Activated CD4-positive, alpha-beta memory T cell treated with anti-CD3 and anti-CD28 coated beads, Interleukin-2, amount 10 ng/mL, durations not matched to agents 7 days and 5 days (primary cell): ENCODE data around the gene MYBPC1. TPM values are rescaled to one million over a fixed set of nuclear protein-coding genes. Genes with fewer than 3 reads are reported as not detected.
"Not testable (repeated sequence)": the region's sequence is repeated elsewhere in the genome, so short reads cannot be mapped to it uniquely, and the experiment has no call there.

ENCODE experiments used
- CTCF ChIA-PET: fragments of 350-600 bp; sonication (Branson Sonifier 250); formaldehyde crosslinking; loops from one replicate; lab custom pipeline; 2021; ENCODE audit warnings: antibody characterized with exemption, inconsistent platforms; lab: Charles Lee
- POLR2A ChIA-PET: fragments of 350-600 bp; sonication (Branson Sonifier 250); formaldehyde crosslinking; loops from one replicate; lab custom pipeline; 2021; ENCODE audit warnings: antibody characterized with exemption; lab: Charles Lee
- DNase-seq: peaks from one replicate; pipeline ENCODE4 v3.0.0-alpha.2; 2020
- H3K27ac Mint-ChIP-seq: one replicate; pipeline ENCODE4 v1.8.0; 2021; ENCODE audit warnings: mild to moderate bottlenecking, mixed read lengths
- H3K27me3 Mint-ChIP-seq: one replicate; pipeline ENCODE4 v1.8.0; 2021; ENCODE audit warnings: mixed read lengths
- H3K36me3 Mint-ChIP-seq: one replicate; pipeline ENCODE4 v1.8.0; 2021; ENCODE audit warnings: low read depth, mixed read lengths
- H3K4me1 Mint-ChIP-seq: one replicate; pipeline ENCODE4 v1.8.0; 2021; ENCODE audit warnings: mixed read lengths
- H3K4me3 Mint-ChIP-seq: one replicate; pipeline ENCODE4 v1.8.0; 2021; ENCODE audit warnings: mild to moderate bottlenecking, mixed read lengths
- H3K9me3 Mint-ChIP-seq: one replicate; pipeline ENCODE4 v1.8.0; 2021; ENCODE audit warnings: mixed read lengths
- total RNA-seq, 2 experiments: library from RNA; stranded (reverse); gene quantifications; one replicate each; pipeline ENCODE4 v1.2.3, GENCODE V29; 2021

Gene MYBPC1, protein sequence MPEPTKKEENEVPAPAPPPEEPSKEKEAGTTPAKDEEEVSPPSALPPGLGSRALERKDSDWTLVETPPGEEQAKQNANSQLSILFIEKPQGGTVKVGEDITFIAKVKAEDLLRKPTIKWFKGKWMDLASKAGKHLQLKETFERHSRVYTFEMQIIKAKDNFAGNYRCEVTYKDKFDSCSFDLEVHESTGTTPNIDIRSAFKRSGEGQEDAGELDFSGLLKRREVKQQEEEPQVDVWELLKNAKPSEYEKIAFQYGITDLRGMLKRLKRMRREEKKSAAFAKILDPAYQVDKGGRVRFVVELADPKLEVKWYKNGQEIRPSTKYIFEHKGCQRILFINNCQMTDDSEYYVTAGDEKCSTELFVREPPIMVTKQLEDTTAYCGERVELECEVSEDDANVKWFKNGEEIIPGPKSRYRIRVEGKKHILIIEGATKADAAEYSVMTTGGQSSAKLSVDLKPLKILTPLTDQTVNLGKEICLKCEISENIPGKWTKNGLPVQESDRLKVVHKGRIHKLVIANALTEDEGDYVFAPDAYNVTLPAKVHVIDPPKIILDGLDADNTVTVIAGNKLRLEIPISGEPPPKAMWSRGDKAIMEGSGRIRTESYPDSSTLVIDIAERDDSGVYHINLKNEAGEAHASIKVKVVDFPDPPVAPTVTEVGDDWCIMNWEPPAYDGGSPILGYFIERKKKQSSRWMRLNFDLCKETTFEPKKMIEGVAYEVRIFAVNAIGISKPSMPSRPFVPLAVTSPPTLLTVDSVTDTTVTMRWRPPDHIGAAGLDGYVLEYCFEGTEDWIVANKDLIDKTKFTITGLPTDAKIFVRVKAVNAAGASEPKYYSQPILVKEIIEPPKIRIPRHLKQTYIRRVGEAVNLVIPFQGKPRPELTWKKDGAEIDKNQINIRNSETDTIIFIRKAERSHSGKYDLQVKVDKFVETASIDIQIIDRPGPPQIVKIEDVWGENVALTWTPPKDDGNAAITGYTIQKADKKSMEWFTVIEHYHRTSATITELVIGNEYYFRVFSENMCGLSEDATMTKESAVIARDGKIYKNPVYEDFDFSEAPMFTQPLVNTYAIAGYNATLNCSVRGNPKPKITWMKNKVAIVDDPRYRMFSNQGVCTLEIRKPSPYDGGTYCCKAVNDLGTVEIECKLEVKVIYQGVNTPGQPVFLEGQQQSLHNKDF
- not detected for total RNA-seq

DNA sequence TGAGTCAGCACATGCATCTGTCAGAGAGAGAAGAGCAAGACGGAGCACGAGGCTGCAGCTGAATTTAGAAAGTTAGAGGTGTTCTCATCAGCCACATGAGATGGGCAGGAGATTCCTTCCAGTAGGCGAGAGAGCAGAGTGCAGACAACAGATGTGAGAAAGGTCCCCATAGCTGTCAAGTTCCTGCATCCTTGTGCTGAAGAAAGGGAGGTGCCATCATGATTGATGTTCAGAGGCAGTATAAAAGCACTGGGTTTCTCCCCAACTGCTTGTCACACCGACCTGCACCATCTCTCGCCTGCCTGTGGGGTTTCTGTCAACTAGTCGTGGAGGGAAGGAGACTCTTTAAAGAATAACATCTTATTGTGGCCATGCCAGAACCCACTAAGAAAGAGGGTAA is at the start of gene MYBPC1:
Gene MYBPC1, plus strand, starts transcription at position 272 of the 400 bp plus-strand sequence. Its CDS starts 100 bp downstream, at position 372.
- Mint-ChIP-seq H3K4me3 (no peak within 1 kb of the TSS), H3K9me3 (no peaks in the 10 kb centered on the region), H3K27me3 (peaks cover 5% of the 10 kb centered on the region), H3K27ac (no peak within 1 kb of the TSS), H3K36me3 (no peaks in the 10 kb centered on the region), H3K4me1 (no peaks in the 10 kb centered on the region)
- ChIA-PET CTCF (no interaction called here), POLR2A (no interaction called here)
- DNase-seq = no peak

DNA sequence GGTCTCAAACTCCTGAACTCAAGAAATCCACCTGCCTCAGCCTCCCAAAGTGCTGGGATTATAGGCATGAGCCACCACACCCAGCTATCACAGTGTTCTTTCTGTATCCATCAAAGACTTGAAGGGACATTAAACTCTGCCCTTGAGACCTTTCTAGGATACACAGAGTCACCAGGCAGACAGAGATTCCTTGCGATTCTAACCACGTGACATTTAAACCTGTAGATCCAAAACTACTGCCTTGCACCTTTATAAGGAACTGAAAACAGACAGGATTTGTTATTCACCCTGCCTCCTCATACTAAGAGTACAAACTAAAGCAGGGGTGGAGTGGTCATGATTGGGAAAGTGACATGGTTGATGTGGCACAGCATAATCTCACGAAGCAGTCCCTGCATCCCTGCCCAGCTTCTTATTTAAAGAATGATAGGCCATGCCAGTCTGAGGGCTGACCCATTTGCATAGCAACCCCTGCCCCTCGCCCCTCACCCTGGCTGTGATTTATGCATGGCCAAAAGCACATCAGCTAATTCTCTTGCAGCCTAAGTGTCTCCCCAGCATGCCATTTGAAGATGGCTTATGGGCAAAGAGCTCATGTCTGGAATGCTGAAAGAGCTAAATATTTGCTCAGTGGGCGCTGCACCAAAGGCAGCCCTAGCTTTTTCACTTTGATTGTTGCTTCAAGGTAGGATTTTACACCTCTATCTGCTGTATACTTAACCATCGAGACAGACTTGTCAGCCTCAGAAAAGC is 43.2 kb upstream of the MYBPC1 start:
- H3K9me3 Mint-ChIP-seq = no peaks in the 10 kb centered on the region
- ChIA-PET POLR2A (no interaction called here), CTCF (interaction anchor here (0.7 kb wide), 1 partner anchor 152 kb away, joined by 3 read pairs; no protein-coding TSS in a partner anchor)
- H3K27me3 Mint-ChIP-seq = peaks cover 2% of the 10 kb centered on the region
- DNase-seq = no peak
- no peaks in the 10 kb centered on the region for H3K4me1 Mint-ChIP-seq
- H3K36me3 Mint-ChIP-seq = no peaks in the 10 kb centered on the region
- no peak overlapping the region for H3K27ac Mint-ChIP-seq
- H3K4me3 Mint-ChIP-seq = no peak overlapping the region

DNA sequence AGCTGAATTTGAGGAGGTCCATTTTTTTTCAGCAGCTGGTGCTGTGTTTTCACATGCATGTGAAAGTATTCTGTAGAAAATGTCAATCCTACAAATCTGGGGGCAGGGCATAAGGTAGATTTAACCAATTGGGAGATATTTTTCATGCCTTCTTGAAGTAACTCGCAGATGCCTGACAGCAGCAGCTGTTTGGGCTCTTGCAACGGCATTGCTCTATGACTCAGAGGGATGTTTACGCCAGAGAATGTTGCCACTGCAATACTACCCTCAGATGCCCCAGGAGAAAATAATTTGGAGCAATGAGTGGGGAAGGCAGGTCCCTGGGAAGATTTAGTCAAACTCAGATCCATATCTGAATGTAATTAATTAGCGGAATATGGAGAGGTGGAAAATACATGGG is 42.5 kb upstream of the MYBPC1 start:
- no peaks in the 10 kb centered on the region for H3K36me3 Mint-ChIP-seq
- H3K4me3 Mint-ChIP-seq = no peak overlapping the region
- H3K9me3 Mint-ChIP-seq = no peaks in the 10 kb centered on the region
- peaks cover 2% of the 10 kb centered on the region for H3K27me3 Mint-ChIP-seq
- DNase-seq = no peak
- CTCF ChIA-PET = interaction anchor here (0.7 kb wide), 1 partner anchor 151 kb away, joined by 3 read pairs; no protein-coding TSS in a partner anchor
- POLR2A ChIA-PET = no interaction called here
- no peak overlapping the region for H3K27ac Mint-ChIP-seq
- no peaks in the 10 kb centered on the region for H3K4me1 Mint-ChIP-seq

DNA sequence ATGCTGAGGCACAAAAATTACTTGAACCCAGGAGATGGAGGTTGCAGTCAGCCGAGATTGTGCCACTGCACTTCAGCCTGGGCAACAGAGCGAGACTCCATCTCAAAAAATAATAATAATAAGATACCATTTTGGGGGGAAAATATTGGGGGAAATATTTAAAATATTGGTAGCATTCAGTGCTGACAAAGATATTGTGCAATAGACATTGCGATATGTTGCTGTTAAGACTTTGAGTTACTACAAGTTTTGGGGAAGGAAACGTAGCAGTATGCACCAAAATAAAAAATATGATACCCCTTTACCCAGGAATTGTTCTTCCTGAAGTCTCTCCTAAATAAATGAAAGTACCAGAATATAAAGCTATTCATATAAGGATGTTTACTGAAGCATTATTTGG is 37.7 kb upstream of the MYBPC1 start:
- CTCF ChIA-PET = no interaction called here
- H3K4me1 Mint-ChIP-seq = no peaks in the 10 kb centered on the region
- POLR2A ChIA-PET = no interaction called here
- H3K9me3 Mint-ChIP-seq = no peaks in the 10 kb centered on the region
- H3K27ac Mint-ChIP-seq = no peak overlapping the region
- DNase-seq = no peak
- no peaks in the 10 kb centered on the region for H3K36me3 Mint-ChIP-seq
- H3K4me3 Mint-ChIP-seq = no peak overlapping the region
- peaks cover 2% of the 10 kb centered on the region for H3K27me3 Mint-ChIP-seq

DNA sequence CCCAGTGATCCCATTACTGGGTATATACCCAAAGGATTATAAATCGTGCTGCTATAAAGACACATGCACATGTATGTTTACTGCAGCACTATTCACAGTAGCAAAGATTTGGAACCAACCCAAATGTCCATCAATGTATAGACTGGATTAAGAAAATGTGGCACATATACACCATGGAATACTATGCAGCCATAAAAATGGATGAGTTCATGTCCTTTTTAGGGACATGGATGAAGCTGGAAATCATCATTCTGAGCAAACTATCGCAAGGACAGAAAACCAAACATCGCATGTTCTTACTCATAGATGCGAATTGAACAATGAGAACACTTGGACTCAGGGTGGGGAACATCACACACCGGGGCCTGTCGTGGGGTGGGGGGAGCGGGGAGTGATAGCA is 36.0 kb upstream of the MYBPC1 start:
- H3K4me1 Mint-ChIP-seq, H3K36me3 Mint-ChIP-seq, H3K9me3 Mint-ChIP-seq, H3K4me3 Mint-ChIP-seq, H3K27ac Mint-ChIP-seq, CTCF ChIA-PET, H3K27me3 Mint-ChIP-seq, DNase-seq, POLR2A ChIA-PET: not testable (repeated sequence)

DNA sequence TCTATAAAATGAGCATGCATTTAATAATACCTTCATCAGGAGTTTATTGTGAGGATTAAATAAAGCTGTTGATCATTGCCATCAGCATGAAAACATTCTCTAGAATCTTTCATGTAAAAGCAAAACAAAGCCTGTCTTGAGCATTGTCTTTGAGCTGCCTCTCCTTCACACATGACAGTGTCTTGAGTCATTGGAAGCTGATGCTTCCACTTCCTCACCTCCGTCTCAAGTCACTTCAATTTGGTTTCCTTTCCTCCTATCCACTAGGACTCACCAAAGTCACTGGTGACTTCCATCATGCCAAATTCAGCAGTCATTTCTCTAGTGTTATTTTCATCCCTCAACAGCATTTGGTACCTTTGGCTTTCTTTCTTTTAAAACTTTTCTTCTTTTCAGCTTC is 31.6 kb upstream of the MYBPC1 start:
- Mint-ChIP-seq H3K27ac (no peak overlapping the region), H3K27me3 (peaks cover 19% of the 10 kb centered on the region), H3K36me3 (no peaks in the 10 kb centered on the region), H3K4me3 (no peak overlapping the region), H3K9me3 (no peaks in the 10 kb centered on the region), H3K4me1 (no peaks in the 10 kb centered on the region)
- CTCF ChIA-PET = no interaction called here
- POLR2A ChIA-PET = no interaction called here
- no peak for DNase-seq

DNA sequence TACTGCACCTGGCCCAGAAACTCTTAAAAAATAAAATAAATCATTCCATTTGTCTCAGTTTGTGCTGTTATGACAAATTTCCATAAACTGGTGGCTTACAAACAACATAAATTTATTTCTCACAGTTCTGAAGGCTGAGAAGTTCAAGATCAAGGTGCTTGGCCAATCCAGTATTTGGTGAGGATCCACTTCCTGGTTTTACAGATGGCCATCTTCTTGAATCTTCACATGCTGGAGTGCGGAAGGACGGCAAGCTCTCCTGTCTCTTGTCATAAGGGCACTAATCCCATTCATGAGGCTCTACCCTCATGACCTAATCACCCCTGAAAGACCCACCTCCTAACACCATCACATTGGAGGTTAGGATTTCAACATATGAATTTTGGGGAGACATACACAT is 29.9 kb upstream of the MYBPC1 start:
- Mint-ChIP-seq H3K4me3 (no peak overlapping the region), H3K27ac (no peak overlapping the region), H3K27me3 (peaks cover 22% of the 10 kb centered on the region), H3K9me3 (no peaks in the 10 kb centered on the region), H3K36me3 (no peaks in the 10 kb centered on the region), H3K4me1 (no peaks in the 10 kb centered on the region)
- no peak for DNase-seq
- CTCF ChIA-PET = no interaction called here
- POLR2A ChIA-PET = no interaction called here

DNA sequence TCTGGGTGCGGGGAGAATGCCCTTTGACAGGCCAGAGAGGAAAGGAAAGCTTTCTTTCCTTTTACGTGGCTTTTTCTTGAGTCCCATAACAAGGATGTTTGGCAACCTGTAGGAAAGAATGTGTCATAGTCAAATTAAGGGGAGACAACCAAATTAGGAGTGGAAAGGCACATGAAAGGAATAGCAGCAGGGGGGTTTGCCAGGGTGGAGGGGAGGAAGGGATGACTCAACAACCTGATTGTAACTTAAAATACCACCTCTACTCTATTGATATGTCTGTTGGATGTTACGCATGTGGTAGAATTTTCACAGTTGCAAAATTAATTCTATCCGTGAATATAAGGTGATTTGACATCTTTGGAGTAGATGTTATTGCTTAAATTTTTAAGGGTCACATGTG is 28.5 kb upstream of the MYBPC1 start:
- Mint-ChIP-seq H3K36me3 (no peaks in the 10 kb centered on the region), H3K9me3 (no peaks in the 10 kb centered on the region), H3K4me1 (no peaks in the 10 kb centered on the region), H3K27me3 (peaks cover 22% of the 10 kb centered on the region), H3K27ac (no peak overlapping the region), H3K4me3 (no peak overlapping the region)
- DNase-seq = no peak
- POLR2A ChIA-PET = no interaction called here
- CTCF ChIA-PET = no interaction called here

DNA sequence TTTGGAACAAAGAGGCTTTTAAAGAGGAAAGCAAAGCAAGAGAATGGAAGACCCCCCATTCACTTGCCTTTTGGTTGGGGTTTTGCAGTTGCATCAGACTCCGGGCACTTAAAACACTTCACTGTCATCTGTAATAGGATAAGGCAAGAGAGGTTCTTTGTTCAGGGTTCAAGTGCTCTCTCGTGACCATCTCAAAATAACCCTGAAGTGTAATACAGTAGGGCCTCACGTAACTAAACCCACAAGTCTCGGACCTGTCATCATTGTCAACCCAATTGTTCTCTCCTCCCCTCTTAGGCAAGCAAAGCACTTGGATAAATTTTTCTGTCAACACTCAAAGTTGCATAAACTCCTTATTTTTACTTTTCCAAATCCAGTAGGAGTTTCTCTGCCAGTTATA is 26.9 kb upstream of the MYBPC1 start:
- no peak for DNase-seq
- ChIA-PET CTCF (no interaction called here), POLR2A (no interaction called here)
- Mint-ChIP-seq H3K4me3 (no peak overlapping the region), H3K4me1 (no peaks in the 10 kb centered on the region), H3K9me3 (no peaks in the 10 kb centered on the region), H3K27ac (no peak overlapping the region), H3K36me3 (no peaks in the 10 kb centered on the region), H3K27me3 (peaks cover 28% of the 10 kb centered on the region)

DNA sequence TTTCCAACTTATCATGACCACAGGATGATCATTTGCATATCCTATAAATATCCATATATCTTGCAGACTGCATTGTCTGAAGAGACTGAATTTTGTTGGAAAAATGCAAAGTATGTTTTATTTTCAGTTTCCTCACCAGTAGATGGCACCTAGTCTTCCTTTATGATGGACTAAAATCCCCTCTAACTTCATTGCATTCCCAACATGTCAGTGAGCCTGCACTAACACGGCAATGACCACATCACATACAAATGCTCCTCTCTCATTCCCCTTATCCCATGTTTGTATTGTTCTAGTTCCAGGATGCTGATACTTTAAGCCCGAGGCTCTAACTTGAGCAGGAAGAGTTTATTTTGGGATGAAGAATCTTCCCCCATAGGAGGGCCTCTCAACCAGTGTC is 24.7 kb upstream of the MYBPC1 start:
- DNase-seq = no peak
- Mint-ChIP-seq H3K36me3 (no peaks in the 10 kb centered on the region), H3K9me3 (no peaks in the 10 kb centered on the region), H3K4me1 (no peaks in the 10 kb centered on the region), H3K27ac (no peak overlapping the region), H3K4me3 (no peak overlapping the region), H3K27me3 (peaks cover 22% of the 10 kb centered on the region)
- ChIA-PET CTCF (no interaction called here), POLR2A (no interaction called here)

DNA sequence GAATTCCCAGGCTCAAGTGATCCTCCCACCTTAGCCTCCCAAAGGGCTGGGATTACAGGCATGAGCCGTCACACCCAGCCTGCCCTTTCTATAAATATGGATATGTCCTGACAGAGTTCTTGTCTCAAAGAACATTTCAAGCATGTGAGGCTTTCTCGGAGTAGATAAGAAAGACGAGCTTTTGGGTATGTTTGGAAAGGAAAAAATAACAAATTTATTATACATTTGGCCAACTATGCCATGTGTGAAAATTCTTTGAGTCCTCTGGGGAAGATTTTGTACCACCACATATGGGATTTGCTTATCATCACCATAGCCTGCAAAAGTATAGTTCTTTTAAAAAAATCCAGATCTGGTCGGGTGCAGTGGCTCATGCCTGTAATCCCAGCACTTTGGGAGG is 23.7 kb upstream of the MYBPC1 start:
- DNase-seq = no peak
- Mint-ChIP-seq H3K27ac (no peak overlapping the region), H3K4me3 (no peak overlapping the region), H3K9me3 (no peaks in the 10 kb centered on the region), H3K27me3 (peaks cover 17% of the 10 kb centered on the region), H3K4me1 (no peaks in the 10 kb centered on the region), H3K36me3 (no peaks in the 10 kb centered on the region)
- POLR2A ChIA-PET = no interaction called here
- CTCF ChIA-PET = no interaction called here

DNA sequence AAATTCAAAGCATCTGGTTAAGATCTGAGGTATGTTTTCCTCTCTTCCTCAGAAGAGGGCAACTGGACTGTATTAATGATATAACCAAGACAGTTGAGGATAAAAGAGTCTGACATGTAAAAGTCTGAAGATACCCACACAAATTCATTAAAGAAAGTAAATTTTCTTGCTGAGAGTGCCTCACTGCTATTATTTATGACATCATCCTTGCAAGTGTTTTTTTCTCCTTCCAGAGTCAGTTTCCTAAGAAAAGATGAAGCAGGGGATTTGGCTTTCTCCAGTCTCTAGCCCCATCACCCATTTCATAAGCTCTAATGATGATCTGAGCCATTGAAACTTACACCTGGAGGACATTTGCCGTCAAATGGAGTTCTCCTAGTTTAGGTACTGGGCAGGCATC is 21.0 kb upstream of the MYBPC1 start:
- DNase-seq = no peak
- H3K27me3 Mint-ChIP-seq = peaks cover 12% of the 10 kb centered on the region
- no peaks in the 10 kb centered on the region for H3K36me3 Mint-ChIP-seq
- no peak overlapping the region for H3K4me3 Mint-ChIP-seq
- ChIA-PET CTCF (no interaction called here), POLR2A (no interaction called here)
- no peaks in the 10 kb centered on the region for H3K4me1 Mint-ChIP-seq
- no peaks in the 10 kb centered on the region for H3K9me3 Mint-ChIP-seq
- H3K27ac Mint-ChIP-seq = no peak overlapping the region
